Duodenal mucosa (tissue), 2 donors: Measurements from ENCODE around the gene MYO5C.
"Not testable (repeated sequence)": the region's sequence is repeated elsewhere in the genome, so short reads cannot be mapped to it uniquely, and the experiment has no call there.

ENCODE experiments used
- H3K27ac ChIP-seq: one replicate; pipeline ENCODE4 v1.7.0; 2013; ENCODE audit warnings: low read depth, low read length
- H3K27me3 ChIP-seq, 2 donors: one replicate each; pipeline ENCODE4 v1.7.0; 2013; ENCODE audit warnings: low read length in 2 of 2, control low read depth in 1 of 2; ENCODE audit not compliant: insufficient read depth in 2 of 2, control insufficient read depth in 1 of 2
- H3K36me3 ChIP-seq, 2 donors: one replicate each; pipeline ENCODE4 v1.7.0; 2013; ENCODE audit warnings: low read length in 2 of 2, control low read depth in 1 of 2; ENCODE audit not compliant: insufficient read depth in 2 of 2, control insufficient read depth in 1 of 2
- H3K4me1 ChIP-seq, 2 donors: one replicate each; pipeline ENCODE4 v1.7.0; 2013; ENCODE audit warnings: low read length in 2 of 2, control low read depth in 1 of 2; ENCODE audit not compliant: insufficient read depth in 2 of 2, control insufficient read depth in 1 of 2
- H3K4me3 ChIP-seq, 2 donors: one replicate each; pipeline ENCODE4 v1.7.0; 2013; ENCODE audit warnings: low read length in 2 of 2, low read depth in 1 of 2
- H3K9ac ChIP-seq, 2 donors: one replicate each; pipeline ENCODE4 v1.7.0; 2013; ENCODE audit warnings: low read length in 2 of 2, low read depth in 1 of 2
- H3K9me3 ChIP-seq, 2 donors: one replicate each; pipeline ENCODE4 v1.7.0; 2013; ENCODE audit warnings: low read length in 2 of 2, control low read depth in 1 of 2; ENCODE audit not compliant: control insufficient read depth in 1 of 2

Gene MYO5C

DNA sequence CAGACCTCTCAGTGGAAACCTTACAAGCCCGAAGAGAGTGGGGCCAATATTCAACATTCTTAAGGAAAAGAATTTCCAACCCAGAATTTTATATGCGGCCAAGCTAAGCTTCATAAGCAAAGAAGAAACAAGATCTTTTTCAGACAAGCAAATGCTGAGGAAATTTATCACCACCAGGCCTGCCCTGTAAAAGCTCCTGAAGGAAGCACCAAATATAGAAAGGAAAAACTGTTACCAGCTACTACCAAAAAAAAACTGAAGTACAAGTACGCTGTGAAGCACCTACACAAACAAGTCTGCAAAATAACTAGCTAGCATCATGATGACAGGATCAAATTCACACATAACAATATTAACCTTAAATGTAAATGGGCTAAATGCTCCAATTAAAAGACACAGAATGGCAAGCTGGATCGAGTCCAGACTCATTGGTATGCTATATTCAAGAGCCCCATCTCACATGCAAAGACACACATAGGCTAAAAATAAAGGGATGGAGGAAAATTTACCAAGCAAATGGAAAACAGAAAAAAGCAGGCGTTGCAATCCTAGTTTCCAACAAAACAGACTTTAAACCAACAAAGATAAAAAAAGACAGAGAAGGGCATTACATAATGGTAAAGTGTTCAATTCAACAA lies 130.0 kb downstream of the MYO5C start:
- not testable (repeated sequence) for H3K4me3 ChIP-seq, H3K4me1 ChIP-seq, H3K9ac ChIP-seq, H3K9me3 ChIP-seq, H3K36me3 ChIP-seq, H3K27ac ChIP-seq, H3K27me3 ChIP-seq

DNA sequence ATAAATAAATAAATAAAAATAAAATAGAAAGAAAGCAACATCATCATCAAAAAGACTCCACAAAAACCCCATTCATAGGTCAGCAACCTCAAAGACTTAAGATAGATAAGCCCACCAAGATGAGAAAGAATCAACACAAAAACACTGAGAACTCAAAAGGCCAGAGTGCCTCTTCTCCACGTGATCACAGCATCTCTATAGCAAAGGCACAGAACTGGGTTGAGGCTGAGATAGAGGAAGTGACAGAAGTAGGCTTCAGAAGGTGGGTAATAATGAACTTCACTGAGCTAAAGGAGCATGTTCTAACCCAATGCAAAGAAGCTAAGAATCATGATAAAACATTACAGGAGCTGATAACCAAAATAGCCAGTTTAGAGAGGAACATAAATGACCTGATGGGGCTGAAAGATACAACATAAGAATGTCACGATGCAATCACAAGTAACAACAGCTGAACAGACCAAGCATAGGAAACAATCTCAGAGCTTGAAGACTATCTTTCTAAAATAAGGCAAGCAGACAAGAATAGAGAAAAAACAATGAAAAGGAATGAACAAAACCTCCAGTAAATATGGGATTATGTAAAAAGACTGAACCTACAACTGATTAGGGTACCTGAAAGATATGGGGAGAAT lies 130.9 kb downstream of the MYO5C start:
- no peaks in the 10 kb centered on the region for H3K27me3 ChIP-seq
- H3K9me3 ChIP-seq: no peaks in the 10 kb centered on the region
- H3K36me3 ChIP-seq: peaks cover 0 to 3% of the 10 kb centered on the region in 2 donors
- no peaks in the 10 kb centered on the region for H3K4me1 ChIP-seq
- H3K27ac ChIP-seq: no peak overlapping the region
- no peak overlapping the region for H3K4me3 ChIP-seq
- no peak overlapping the region for H3K9ac ChIP-seq

DNA sequence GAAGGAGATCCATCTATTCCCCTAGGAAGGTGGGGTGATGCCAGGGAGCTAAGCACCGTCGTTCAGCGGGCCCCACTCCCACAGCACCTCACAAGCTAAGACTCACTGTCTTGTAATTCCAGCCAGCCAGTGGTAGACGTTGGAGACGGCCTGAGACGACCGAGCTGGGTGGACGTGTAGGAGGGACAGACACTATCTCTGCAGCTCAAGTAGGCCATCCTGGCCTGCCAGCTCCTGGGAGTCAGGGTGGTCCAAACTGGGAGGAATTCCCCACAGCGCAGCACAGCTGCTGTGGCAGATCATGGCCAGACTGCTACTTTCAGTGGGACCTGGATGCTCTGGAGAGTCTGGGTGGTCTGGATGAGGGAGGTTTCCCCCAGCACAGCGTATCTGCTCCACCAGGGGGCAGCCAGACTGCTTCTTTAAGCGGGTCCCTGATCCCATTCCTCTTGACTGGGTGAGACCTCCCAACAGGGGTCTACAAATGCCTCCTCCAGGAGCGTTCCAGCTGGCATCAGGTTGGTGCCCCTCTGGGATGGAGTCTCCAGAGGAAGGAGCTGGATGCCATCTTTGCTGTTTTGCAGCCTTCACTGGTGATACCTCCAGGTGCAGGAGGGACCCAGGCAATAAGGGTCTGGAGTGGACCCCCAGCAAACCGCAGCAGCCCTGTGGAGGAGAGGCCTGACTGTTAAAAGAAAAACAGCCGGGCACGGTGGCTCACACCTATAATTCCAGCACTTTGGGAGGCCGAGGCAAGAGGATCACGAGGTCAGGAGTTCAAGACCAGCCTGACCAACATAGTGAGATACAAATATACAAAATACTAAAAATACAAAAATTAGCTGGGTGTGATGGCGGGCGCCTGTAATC lies 132.0 kb downstream of the MYO5C start:
- H3K4me1 ChIP-seq: no peaks in the 10 kb centered on the region
- H3K27ac ChIP-seq: no peak overlapping the region
- H3K36me3 ChIP-seq: peaks cover 0 to 3% of the 10 kb centered on the region in 2 donors
- no peak overlapping the region for H3K4me3 ChIP-seq
- H3K9me3 ChIP-seq: no peaks in the 10 kb centered on the region
- H3K27me3 ChIP-seq: no peaks in the 10 kb centered on the region
- no peak overlapping the region for H3K9ac ChIP-seq

DNA sequence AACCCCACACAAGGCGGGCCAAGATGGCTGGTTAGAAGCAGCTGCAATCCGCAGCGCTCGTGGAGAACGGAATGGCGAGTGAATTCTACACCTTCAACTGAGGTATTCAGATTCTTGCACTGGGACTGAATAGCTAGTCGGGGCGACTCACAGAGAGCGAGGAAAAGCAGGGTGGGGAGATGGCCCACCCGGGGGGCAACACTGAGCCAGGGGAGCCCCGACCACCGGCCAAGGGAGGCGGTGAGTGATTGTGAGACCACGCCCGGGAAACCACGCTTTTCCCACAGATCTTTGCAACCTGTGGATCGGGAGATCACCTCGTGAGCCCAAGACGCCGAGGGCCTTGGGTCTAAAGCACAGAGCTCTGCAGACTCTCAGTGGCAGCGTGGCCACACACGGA lies 132.7 kb downstream of the MYO5C start:
- H3K9me3 ChIP-seq: no peaks in the 10 kb centered on the region
- H3K4me1 ChIP-seq: no peaks in the 10 kb centered on the region
- no peak overlapping the region for H3K4me3 ChIP-seq
- no peak overlapping the region for H3K9ac ChIP-seq
- H3K27ac ChIP-seq: no peak overlapping the region
- H3K27me3 ChIP-seq: no peaks in the 10 kb centered on the region
- H3K36me3 ChIP-seq: peaks cover 0 to 3% of the 10 kb centered on the region in 2 donors

DNA sequence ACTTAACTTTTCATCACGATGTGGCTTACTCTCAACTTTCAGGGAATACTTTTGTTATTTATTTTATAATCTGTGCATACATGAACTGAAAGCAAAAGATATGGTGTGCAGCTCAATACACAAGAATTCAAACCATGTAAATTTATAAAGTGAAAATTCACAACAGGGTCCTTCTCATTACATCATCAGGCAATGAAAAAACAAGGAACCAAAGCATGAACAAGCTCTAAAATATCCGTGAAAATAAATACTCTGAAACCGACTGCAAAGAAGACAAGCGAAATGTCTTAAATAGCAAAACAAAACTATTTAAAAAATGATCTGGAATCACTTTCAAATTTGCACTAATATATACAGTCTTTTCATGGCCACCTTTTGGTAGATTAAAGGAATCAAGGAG lies 133.3 kb downstream of the MYO5C start:
- H3K4me3 ChIP-seq: no peak overlapping the region
- no peak overlapping the region for H3K9ac ChIP-seq
- H3K9me3 ChIP-seq: no peaks in the 10 kb centered on the region
- H3K27ac ChIP-seq: no peak overlapping the region
- no peaks in the 10 kb centered on the region for H3K27me3 ChIP-seq
- H3K36me3 ChIP-seq: peaks cover 0 to 3% of the 10 kb centered on the region in 2 donors
- H3K4me1 ChIP-seq: no peaks in the 10 kb centered on the region

DNA sequence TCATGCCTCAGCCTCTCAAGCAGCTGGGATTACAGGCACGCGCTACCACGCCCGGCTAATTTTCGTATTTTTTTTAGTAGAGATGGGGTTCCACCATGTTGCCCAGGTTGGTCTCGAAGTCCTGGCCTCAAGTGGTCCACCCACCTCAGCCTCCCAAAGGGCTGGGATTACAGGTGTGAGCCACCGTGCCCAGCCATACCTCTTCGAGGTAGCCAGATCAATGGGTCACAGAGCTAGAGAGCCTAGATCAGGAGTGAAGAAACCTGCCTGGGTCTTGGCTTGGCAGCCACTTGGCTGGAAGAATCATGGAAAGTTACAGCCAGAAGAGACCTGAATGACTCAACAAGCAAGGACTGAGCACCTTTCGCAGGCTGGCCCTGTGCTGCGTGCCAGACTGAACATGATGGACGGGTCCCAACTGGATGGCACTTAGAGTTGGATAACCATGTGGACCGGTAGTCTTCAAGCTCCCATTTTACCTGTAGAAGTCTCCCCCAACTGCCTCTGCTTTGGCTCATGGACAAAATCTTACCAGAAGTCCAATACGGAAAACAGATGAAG lies 134.1 kb downstream of the MYO5C start:
- no peak overlapping the region for H3K27ac ChIP-seq

DNA sequence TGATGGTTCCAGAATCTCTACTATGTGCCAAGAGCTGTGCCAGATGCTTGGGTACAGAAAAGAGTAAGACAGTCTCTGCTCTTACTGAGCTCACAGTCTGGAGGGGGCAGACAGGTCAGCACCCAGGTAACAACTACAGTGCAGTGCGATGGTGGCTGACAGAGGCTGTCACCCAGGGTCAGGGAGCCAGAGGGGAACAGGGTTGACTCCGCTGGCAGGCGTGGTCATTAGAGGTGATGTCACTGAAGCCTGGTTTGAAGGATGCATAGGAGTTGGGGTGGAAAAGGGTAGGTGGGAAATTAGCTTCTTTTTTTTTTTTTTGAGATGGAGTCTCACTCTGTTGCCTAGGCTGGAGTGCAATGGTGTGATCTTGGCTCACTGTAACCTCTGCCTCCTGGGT lies 136.0 kb downstream of the MYO5C start:
- Histone ChIP-seq H3K27me3 (no peaks in the 10 kb centered on the region), H3K36me3 (peaks cover 0 to 3% of the 10 kb centered on the region in 2 donors), H3K9me3 (no peaks in the 10 kb centered on the region)

More for the DNA sequence above, 134.1 kb downstream of the MYO5C start:
- no peaks in the 10 kb centered on the region for H3K4me1 ChIP-seq
- no peaks in the 10 kb centered on the region for H3K27me3 ChIP-seq
- no peak overlapping the region for H3K4me3 ChIP-seq
- no peak overlapping the region for H3K9ac ChIP-seq
- H3K9me3 ChIP-seq: no peaks in the 10 kb centered on the region
- peaks cover 0 to 3% of the 10 kb centered on the region in 2 donors for H3K36me3 ChIP-seq

DNA sequence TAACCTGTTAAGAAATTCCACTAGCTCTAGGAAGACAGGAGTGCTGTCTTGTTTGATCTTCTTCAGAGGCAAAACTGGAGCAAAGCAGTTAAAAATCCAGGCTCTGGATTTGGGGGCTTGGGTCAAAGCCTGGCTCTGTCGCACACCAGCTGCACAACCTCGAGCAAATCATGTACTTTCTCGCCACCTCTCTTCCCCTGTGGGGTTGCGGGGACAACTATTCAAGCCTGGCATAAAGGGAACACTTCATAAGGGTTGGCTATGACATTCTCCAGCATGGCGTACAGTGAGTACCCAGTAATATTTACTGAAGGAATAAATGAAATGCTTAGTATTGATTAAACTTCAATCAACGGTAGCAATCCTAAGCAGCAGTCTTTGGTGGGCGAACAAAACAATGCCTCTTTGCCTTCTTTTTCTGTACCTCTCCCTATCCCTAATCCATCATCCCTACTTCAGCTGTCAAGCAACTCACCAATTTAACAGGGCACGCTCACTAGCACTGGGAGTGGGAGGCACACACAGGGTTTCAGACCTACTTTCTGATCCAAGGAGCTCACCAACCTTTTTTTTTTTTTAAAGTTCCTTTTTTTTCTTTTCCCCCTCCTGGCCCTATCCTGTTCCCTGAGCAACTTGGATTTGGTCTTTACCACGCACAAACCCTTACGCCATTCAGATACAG lies 137.4 kb downstream of the MYO5C start:
- H3K27ac ChIP-seq: no peak overlapping the region
- H3K36me3 ChIP-seq: peaks cover 0 to 1% of the 10 kb centered on the region in 2 donors
- no peaks in the 10 kb centered on the region for H3K27me3 ChIP-seq
- no peaks in the 10 kb centered on the region for H3K9me3 ChIP-seq
- no peaks in the 10 kb centered on the region for H3K4me1 ChIP-seq
- H3K4me3 ChIP-seq: no peak overlapping the region
- H3K9ac ChIP-seq: no peak overlapping the region

More for the DNA sequence above, 136.0 kb downstream of the MYO5C start:
- no peak overlapping the region for H3K9ac ChIP-seq
- no peak overlapping the region for H3K27ac ChIP-seq
- no peak overlapping the region for H3K4me3 ChIP-seq
- no peaks in the 10 kb centered on the region for H3K4me1 ChIP-seq

DNA sequence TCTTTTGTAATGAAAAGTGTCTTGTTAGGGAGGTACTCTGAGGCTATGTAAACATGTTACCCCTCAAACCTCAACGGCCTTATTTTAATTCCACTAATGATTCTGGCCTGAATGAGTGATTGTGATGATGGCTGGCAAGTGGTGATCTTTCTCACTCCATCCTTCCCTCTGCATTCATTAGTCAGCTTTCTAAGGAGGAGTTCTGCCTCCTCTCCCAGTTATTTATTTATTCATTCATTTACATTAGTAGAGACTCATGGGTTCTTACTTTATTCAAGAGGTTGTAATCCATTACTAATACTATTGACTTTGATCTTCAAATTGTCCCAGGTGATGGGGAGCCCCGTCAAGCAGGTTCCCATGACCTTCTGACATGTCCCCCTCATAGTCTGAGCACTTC lies 139.7 kb downstream of the MYO5C start:
- no peak overlapping the region for H3K27ac ChIP-seq
- H3K4me1 ChIP-seq: no peaks in the 10 kb centered on the region
- no peak overlapping the region for H3K4me3 ChIP-seq
- no peaks in the 10 kb centered on the region for H3K27me3 ChIP-seq
- no peaks in the 10 kb centered on the region for H3K36me3 ChIP-seq
- no peak overlapping the region for H3K9ac ChIP-seq
- H3K9me3 ChIP-seq: no peaks in the 10 kb centered on the region
